HepG2 (cell line): ENCODE measurements around the gene ZNF618. TPM values are rescaled to one million over a fixed set of nuclear protein-coding genes. Genes with fewer than 3 reads are reported as not detected.

Experiments used
- ADNP ChIP-seq: sonication (generic); formaldehyde crosslinking; IDR thresholded peaks from 2 replicates; pipeline ENCODE4 v1.4.0; 2020; ENCODE audit warnings: missing genetic modification reagents
- BRF2 ChIP-seq: sonication (generic); formaldehyde crosslinking; IDR thresholded peaks from 2 replicates; pipeline ENCODE4 v1.8.1; 2022; ENCODE audit warnings: mild to moderate bottlenecking, missing genetic modification reagents
- CHD2 ChIP-seq: IDR thresholded peaks from 2 replicates; pipeline ENCODE4 v1.6.1; 2011; ENCODE audit warnings: low read depth, low read length, improper control_type of control experiment
- NFIB ChIP-seq: sonication (generic); formaldehyde crosslinking; IDR thresholded peaks from 2 replicates; pipeline ENCODE4 v1.9.0; 2021; ENCODE audit warnings: missing genetic modification reagents, mild to moderate bottlenecking, borderline replicate concordance
- PAF1 ChIP-seq: IDR thresholded peaks from 2 replicates; pipeline ENCODE4 v1.6.1; 2016; ENCODE audit warnings: missing genetic modification reagents, missing compliant biosample characterization
- RFX1 ChIP-seq: fragments of 450-650 bp; IDR thresholded peaks from 2 replicates; pipeline ENCODE4 v1.6.1; 2017
- RFXANK ChIP-seq: IDR thresholded peaks from 2 replicates; pipeline ENCODE4 v1.6.1; 2016
- RXRA ChIP-seq: sonication (generic); formaldehyde crosslinking; IDR thresholded peaks from 2 replicates; pipeline ENCODE4 v1.5.1; 2020; ENCODE audit warnings: missing genetic modification reagents
- RXRB ChIP-seq: IDR thresholded peaks from 2 replicates; pipeline ENCODE4 v1.6.1; 2016; ENCODE audit warnings: borderline replicate concordance, missing genetic modification reagents, missing compliant biosample characterization
- SOX13 ChIP-seq, 3 experiments: fragments of 450-650 bp in 1 of 3; sonication (generic) in 1 of 3; formaldehyde crosslinking in 1 of 3; IDR thresholded peaks in 2 of 3; conservative IDR thresholded peaks in 1 of 3; 2 replicates each; pipeline versions ENCODE4 v1.5.0 to v1.6.1; 2016 to 2020; ENCODE audit warnings: antibody characterized with exemption in 1 of 3, mild to moderate bottlenecking in 1 of 3, missing compliant biosample characterization in 1 of 3, missing genetic modification reagents in 1 of 3, moderate library complexity in 1 of 3
- SP1 ChIP-seq, 2 experiments: fragments of 450-650 bp in 1 of 2; sonication (generic) in 1 of 2; formaldehyde crosslinking in 1 of 2; IDR thresholded peaks; 2 replicates each; pipeline versions ENCODE4 v1.4.0 to v1.6.1; 2016 to 2020; ENCODE audit warnings: missing genetic modification reagents in 1 of 2
- SRY ChIP-seq: sonication (generic); formaldehyde crosslinking; IDR thresholded peaks from 2 replicates; pipeline ENCODE4 v1.8.0; 2022; ENCODE audit warnings: mild to moderate bottlenecking, missing genetic modification reagents
- TMF1 ChIP-seq: sonication (generic); formaldehyde crosslinking; IDR thresholded peaks from 2 replicates; pipeline ENCODE4 v1.8.1; 2022; ENCODE audit warnings: low read depth, missing genetic modification reagents
- ZFP91 ChIP-seq: sonication (generic); formaldehyde crosslinking; IDR thresholded peaks from 2 replicates; pipeline ENCODE4 v1.9.0; 2022; ENCODE audit warnings: missing genetic modification reagents, mild to moderate bottlenecking, borderline replicate concordance
- ZNF318 ChIP-seq: sonication (generic); formaldehyde crosslinking; IDR thresholded peaks from 2 replicates; pipeline ENCODE4 v1.4.0; 2020; ENCODE audit warnings: mild to moderate bottlenecking, missing genetic modification reagents
- polyA plus RNA-seq, 8 experiments: library from polyadenylated mRNA; depleted of rRNA in 3 of 8; stranded (reverse) in 7 of 8; unstranded in 1 of 8; fragments of >200 nt; fragmentation: Illumina TruSeq in 4 of 8; extraction: Trizol in 4 of 8; gene quantifications; 2 replicates each; pipeline versions ENCODE4 v1.2.1 to v1.2.3, GENCODE V29; 2011 to 2016; ENCODE audit warnings: low read depth in 4 of 8, missing spikeins in 1 of 8, mixed read lengths in 1 of 8; ENCODE audit not compliant: insufficient read depth in 1 of 8
- total RNA-seq, 5 experiments: library from RNA; depleted of rRNA; stranded (reverse); fragments of >200 nt; fragmentation: Illumina TruSeq; extraction: Trizol; gene quantifications; 2 replicates each; pipeline ENCODE4 v1.2.3, GENCODE V29; 2016; ENCODE audit warnings: low read depth in 1 of 5

The ZNF618 gene
- total and polyA plus RNA-seq, 2 of the 13 experiments (the other 11 are each of a cell fraction or from before 2014, with no cell fraction given), result 0.07 TPM

GRCh38 chr9:113919382-113919781 is 43.3 kb downstream of the ZNF618 start (continued):
- TF ChIP-seq ZNF318 (CRISPR knock-in tag) (no peak), RFX1 (no peak), BRF2 (CRISPR knock-in tag) (no peak), RXRA (CRISPR knock-in tag) (no peak), RFXANK (CRISPR knock-in tag) (no peak), ZFP91 (CRISPR knock-in tag) (no peak), SP1 (IDR thresholded peaks at IDR 0.05) (no peak), SP1 (CRISPR knock-in tag; IDR thresholded peaks at IDR 0.05) (no peak), SOX13 (IDR thresholded peaks at IDR 0.05) (no peak), SOX13 (CRISPR knock-in tag; conservative IDR thresholded peaks at IDR 0.05 in 1 of 2, IDR thresholded peaks at IDR 0.05 in 1 of 2) (no peak), PAF1 (CRISPR knock-in tag) (no peak), CHD2 (no peak), SRY (no peak), TMF1 (no peak), NFIB (CRISPR knock-in tag) (no peak), RXRB (no peak), ADNP (no peak)
